HG03103 (cell line): Measurements from ENCODE around the gene ANKRD13A.
"Not testable (repeated sequence)": the region's sequence is repeated elsewhere in the genome, so short reads cannot be mapped to it uniquely, and the experiment has no call there.

ENCODE experiments used
- ATAC-seq: cut with Tn5 transposase; IDR thresholded peaks from one replicate; pipeline ENCODE4 v1.9.1; 2021; ENCODE audit warnings: low read depth; ENCODE audit not compliant: unreplicated experiment

The ANKRD13A gene

DNA sequence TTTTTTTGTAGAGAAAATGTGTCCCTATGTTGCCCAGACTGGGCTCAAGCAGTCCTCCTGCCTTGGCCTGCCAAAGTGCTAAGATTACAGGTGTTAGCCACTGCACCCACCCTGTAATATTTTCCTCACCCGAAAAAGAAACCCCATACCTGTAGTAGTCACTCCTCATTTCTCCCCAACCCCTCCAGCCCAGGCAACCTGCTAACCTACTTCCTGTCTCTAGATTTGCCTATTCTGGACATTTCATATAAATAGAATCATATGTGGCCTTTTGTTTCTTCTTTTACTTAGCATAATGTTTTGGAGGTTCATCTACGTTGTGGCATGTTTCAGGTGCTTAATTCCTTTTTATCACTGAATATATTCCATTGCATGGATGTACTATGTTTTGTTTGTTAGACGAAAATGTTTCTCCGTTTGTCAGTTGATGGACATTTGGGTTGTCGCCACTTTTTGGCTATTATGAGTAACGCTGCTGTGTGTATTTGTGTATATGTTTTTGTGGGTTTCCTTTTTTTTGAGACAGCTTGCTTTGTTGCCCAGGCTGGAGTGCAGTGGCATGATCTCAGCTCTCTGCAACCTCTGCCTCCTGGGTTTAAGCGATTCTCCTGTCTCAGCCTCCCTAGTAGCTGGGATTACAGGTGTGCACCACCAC, 6.2 kb downstream of the ANKRD13A start:
- ATAC-seq = peak; percentile 33

DNA sequence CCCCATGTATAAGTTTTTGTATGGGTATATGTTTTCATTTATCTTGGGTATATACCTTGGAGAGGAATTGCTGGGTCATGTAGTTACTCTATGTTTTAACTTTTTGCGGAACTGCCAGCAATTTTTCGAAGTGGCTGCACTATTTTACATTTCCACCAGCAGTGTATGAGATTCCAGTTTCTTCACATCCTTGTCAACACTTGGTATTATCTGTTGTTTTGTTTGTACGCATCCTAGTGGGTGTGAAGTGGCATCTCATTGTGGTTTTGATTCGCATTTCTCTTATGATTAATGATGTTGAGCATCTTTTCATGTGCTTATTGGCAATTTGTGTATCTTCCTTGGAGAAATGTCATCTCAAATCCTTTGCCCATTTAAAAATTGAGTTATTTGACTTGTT, 6.9 kb downstream of the ANKRD13A start:
- ATAC-seq = no peak

DNA sequence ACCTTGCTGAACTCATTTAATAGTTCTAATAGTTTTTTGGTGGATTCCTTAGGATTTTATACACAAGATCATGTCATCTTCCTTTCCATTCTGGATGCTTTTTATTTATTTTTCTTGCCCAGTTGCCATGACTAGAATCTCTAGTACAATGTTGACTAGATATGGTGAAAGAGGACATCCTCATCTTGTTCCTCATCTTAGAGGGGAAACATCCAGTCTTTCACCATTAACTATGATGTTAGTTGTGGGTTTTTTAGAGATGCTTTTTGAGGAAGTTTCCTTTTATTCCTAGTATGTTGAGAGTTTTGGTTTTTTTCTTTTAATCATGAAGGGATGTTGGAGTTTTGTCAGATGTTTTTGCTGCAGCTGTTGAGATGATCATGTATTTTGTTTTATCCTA, 8.7 kb downstream of the ANKRD13A start:
- no peak for ATAC-seq

DNA sequence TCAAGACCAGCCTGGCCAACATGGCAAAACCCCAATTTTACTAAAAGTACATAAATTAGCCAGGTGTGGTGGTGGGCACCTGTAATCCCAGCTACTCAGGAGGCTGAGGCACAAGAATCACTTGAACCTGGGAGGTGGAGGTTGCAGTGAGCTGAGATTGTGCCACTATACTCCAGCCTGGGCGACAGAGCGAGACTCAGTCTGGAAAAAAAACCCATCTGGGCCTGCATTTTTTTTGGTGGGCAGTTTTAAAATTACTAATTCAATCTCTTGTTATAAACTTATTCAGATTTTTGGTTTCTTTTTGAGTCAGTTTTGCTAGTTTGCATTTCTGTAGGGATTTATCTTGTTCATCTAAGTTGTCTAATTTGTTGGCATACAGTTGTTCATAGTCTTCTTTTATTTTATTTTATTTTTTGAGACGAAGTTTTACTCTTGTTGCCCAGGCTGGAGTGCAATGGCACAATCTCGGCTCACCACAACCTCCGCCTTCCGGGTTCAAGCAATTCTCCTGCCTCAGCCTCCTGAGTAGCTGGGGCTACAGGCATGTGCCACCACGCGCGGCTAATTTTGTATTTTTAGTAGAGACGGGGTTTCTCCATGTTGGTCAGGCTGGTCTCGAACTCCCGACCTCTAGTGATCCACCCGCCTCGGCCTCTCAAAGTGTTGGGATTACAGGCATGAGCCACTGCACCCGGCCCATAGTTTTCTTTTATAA, 9.6 kb downstream of the ANKRD13A start:
- ATAC-seq = not testable (repeated sequence)

DNA sequence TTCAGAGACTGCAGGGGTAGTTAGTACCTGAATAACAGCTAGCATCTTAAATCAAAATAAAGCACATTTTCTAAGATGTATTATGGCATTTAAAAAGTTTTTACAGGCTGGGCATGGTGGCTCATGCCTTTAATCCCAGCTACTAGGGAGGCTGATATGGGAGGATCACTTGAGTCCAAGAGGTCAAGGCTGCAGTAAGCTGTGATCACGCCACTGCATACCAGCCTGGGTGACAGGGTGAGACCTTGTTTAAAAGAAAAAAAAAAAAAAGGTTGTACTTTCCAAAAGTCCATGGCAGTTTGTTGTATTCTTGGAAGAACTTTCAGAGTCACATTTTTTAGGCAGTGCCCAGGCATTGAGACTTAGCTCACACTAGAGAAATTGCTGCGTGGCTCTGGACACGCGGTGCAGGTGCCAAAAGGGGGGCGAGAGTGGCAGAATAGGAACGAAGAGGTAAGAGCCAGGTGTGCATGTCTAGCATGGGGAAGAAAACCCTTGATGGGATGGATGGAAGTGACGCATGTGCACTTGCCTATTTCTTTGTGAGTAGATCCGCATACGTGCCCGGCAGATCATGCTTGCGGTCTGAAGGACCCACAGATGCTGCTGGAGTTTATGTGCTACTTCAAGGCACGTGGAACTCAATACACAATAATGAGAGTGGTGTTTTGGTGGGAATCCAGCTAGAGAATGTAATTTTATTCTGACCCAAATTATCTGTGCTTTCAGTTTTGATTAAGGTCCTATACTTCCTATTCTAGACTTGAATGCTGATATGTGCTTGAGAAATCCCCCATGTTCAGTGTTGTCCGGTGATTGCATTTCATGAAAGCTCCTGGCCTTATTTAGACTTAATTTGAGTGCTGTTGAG, 11.9 kb downstream of the ANKRD13A start:
- ATAC-seq = no peak

DNA sequence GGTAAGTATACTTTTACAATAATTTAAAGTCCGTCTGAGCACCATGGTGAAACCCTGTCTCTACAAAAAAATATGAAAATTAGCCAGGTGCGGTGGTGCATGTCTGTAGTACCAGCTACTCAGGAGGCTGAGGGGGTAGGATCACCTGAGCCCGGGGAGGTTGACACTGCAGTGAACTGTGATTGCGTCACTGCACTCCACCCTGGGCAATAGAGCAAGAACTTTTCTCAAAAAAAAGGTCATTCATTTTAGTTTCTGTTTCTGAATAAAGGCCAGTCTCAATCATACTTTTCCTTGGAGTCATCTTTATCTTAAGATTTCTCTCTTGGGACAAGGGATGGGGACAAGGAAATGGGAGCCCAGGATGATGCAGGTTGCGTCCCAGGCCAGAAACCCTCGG, 12.9 kb downstream of the ANKRD13A start:
- peak; percentile 54 for ATAC-seq

DNA sequence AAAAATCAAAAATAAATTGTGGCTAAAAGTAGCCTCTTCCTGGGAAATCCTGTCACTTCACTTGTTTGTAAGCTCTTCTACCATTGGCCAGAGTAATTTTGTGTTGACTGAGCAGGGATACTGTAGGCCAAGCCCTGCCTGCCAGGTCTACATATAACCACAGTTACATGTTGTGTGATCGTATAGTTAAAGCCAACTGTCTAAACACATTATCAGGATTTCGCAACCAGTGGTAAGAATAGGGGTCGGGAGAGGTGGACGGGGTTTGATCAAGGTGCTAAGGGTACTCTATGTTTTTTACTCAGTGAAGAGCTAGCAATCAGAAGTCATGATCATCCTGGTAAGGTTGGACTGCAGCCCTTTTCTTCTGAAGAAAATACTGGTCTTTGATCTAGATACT, 13.4 kb downstream of the ANKRD13A start:
- no peak for ATAC-seq

DNA sequence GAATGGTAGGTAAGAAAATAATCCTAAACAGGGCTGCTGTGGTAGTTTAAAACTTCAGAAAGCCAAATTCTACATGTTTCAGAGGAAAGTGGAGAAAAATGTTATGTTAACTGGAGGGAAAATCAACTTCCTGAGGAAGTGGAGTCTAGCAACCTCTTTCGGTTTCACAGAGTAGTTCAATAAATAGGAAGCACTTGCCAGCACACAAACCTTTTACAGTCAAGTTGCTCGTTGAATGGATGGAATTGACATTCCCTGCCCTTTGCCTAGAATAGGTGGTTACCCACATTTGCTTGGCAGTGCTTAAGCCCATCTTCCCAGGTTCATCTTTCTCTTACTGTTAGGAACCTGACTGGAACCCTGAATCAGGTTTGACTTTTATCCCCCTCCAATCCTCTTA, 15.9 kb downstream of the ANKRD13A start:
- no peak for ATAC-seq

DNA sequence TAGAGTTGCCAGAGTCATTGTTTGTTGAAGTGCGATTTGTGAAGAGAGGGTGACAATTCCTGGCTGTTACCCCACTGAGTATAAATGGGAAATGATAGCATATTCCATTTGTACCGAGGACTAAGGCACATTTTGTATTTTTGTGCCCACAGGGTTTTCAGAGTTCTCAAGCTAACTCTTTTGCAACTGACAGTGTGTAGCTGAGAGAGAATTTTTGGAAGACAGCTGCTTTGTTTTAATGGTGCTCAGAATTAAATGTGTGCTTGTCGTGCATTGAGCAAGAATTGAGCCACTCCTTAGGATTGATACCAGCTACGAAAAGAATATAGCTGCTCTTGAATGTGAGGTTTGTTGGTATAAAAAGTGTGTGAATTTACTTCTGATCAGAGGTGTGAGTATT, 21.7 kb downstream of the ANKRD13A start:
- no peak for ATAC-seq

DNA sequence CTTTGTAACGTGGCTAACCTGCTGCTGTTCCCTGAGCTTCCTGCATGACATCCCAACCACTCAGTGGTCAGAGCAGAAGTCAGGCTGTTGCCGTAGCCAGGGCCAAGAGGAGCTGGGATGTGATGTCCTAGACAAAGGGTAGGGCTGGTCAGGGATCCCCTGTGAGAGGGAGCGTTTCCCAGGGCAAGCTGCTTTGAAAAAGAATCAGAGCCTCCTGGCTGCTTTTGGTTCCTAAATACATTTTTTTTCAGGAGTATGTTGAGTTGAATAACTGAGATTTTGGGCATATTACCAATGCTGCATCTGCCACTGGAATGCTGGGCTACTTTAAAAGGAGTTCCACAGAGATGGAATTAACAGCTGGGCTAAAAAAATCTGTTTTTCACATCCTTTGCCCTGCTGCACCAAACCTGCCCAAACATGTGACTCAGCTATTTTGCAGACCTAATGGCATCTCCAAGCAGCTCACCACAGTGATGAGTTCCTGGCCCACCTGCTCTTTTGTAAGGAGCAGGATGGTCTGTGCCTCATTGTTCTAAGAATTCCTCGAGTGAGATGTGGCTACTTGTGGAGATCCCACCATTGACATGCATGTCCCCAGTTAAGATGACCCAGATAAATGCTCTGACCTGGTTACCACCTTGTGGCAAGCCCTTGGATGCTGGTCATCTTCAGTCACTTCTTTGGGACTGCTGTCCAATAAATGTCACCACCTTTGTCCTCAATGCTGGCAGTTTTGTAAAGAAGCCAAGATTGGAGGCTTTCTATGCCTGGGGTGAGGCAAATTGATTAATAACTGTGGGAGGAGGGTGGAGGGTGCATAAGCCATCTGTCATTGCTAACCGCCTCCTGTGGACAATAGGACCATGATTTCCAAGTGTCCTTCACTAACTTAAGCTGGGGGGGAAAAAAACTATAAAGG, 24.1 kb downstream of the ANKRD13A start:
- no peak for ATAC-seq

DNA sequence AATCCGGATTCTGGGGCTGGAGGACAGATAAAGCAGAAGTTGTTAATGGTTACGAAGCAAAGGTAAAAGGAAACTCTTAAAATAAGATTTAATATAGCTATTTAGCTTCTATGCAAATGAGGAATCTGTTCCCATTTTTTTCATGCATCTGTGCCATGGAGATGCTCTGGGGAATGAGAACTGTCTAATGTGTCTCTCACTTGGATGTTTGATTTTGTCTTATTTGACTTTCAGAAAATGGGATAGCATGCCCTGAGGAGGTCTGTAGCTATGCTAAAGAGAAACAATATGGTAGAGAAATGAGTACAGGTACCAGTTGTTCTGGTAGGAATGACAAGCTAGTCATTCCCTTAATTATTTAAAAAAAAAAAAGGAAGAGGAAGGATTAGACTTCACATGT, 24.8 kb downstream of the ANKRD13A start:
- ATAC-seq = no peak

DNA sequence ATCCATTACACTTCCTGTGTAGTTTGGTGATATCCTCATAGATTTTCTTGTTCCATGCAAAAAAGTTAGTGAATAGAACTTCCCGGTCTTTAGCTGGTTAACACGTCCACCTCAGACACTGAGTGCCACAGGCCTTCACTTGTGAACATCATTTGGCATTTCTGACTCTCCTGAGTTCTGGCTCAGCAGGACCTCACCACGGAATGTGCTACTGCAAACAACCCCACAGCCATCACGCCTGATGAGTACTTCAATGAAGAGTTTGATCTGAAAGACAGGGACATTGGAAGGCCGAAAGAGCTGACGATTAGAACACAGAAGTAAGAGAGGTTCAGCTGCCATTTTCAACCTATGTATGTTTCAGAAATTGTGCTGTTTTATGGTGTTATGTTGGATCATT, 29.1 kb downstream of the ANKRD13A start:
- ATAC-seq = no peak

DNA sequence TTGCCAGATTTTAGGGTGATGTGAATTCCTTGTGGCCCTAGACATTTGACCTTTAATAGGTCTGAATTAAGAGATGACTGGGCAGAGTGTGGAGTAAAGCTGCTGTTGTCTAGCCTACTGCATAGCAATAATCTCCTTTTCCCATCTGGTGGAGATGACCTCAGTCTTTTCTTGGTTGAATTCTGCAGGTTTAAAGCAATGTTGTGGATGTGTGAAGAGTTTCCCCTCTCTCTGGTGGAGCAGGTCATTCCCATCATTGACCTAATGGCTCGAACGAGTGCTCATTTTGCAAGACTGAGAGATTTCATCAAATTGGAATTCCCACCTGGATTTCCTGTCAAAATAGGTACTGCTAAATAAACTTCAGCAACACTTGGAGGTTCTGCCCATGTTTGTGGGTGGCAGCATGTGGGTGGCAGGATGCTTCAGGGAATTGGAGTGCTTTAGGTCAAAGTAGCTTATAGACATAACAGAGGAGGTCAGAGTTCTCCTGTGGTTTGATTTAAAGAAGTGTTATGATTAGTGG, 30.1 kb downstream of the ANKRD13A start:
- ATAC-seq = no peak

DNA sequence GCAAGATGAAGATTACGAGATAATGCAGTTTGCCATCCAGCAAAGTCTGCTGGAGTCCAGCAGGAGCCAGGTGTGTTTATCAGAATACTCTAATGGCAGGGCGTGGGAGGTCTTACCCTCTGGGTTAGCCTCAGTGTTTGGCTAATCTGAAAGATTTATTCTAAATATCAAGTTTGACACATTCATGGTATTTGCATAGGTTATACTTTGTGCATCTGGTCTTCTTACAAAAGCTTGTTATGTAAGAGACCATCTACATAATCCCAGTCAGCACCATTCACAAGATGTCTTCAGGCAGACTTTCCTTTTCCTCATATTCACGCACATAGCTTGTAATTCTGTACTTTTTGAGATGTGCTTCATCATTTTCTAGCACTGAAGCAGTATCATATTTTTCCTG, 34.7 kb downstream of the ANKRD13A start:
- no peak for ATAC-seq

DNA sequence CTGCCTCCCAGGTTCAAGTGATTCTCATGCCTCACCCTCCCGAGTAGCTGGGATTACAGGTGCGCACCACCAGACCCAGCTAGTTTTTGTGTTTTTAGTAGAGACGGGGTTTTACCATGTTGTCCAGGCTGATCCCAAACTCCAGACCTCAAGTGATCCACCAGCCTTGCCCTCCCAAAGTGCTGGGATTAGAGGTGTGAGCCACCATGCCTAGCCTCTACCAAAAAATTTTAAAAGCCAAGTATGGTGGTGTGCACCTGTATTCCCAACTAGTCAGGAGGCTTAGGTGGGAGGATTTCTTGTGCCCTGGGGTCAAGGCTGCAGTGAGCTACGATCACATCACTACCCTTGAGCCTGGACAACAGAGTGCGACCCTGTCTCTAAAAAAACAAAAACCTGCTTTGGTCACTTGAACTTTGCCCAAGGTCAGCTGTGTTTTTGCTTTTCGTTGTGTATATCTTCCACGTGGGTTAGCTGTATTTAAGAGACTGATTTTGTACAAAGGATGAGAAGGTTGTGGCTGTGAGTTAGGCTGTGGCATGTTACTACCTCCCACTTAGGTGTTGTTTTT, 36.4 kb downstream of the ANKRD13A start:
- no peak for ATAC-seq

DNA sequence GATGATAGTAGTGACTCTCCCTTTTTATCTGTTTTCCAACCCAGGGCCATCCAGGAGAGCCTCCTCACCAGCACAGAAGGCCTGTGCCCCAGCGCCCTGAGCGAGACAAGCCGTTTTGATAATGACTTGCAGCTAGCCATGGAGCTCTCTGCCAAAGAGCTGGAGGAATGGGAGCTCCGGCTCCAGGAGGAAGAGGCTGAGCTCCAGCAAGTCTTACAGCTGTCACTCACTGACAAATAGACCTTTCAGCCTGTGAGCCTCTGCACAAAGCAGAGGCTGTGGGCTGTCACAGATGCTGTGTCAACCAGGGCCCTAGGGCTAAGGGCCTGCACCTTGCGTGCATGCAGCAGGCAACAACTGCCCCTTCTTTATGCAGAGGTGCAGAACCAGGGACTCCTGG, 38.1 kb downstream of the ANKRD13A start:
- no peak for ATAC-seq

DNA sequence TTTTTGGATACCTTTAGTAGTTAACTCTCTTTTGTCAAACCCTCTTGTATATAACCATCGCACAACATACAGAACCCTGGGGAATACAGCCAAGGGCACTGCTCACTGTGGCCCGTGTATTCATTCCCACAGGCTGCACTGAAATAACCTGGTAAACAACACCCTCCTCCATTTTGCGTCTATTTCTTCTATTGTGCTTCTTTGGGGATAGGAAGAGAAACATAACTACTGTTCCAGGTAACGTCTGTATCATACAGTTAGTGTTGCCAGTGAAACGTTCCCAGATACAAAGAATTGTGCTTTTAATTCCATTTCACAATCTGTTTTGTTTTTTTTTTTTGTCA, 39.5 kb downstream of the ANKRD13A start:
- no peak for ATAC-seq

DNA sequence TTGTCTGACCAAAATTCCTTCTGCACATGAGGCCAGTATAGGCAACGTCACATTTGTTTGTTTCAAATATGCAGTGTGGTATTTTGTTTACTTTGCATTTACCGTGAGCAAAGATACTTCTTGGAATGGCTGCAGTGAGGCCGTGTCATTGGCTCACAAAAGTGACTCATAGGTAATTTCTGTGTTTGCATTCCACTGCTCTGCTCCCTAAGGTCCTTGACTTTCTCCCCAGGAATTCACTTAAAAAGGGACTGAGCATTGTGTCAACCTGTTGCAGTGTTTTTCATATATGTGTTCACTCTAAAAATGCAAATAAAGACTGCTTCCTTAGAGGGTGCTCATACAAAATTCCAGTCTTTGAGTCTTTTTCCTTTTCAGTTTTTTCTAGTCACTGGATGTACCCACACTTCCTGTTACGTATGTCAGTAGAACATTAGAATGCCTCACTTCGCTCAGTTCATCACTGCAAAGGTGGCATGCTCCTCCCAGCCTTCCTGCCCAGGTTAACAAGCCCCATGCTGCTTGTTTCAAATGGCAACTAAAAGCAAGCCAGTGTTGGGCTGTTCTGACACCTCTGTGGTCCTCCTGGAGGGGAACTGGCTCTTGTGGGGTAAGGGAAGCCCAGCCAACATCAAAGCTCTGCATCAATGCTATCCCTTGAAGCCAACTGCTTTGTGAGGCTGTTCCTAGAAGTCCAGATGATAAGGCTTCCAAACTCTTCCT, 40.0 kb downstream of the ANKRD13A start:
- no peak for ATAC-seq

DNA sequence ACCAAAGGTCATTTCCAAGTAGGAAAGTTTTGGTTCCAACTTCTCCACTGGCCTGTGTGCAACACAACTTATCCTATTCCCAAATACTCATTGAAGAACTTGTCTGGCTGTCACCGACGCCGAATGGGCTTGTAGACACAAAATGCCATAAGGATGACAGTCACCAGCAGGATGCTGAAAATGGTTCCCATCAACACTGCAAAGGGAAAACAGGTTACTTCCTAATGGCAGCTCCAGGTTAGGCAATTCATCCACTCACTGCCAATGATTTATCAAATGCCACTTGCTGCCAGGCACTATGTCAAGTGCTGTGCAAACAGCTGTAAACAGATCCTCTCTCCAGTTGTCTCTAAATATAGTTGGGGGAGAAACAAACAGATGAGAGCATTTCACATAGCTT, 43.0 kb downstream of the ANKRD13A start:
- no peak for ATAC-seq
